SHP77 (cell line): Measurements from ENCODE around the gene ANO7.

Experiments
- DNase-seq, 2 experiments: peaks; one replicate each; lab custom pipeline; 2025; lab: John Stamatoyannopoulos, UW

ANO7 gene

GRCh38 chr2:241188361-241189092 lies at the start of gene ANO7:
Gene ANO7, plus strand, starts transcription at chr2:241188677. Its CDS starts 1,387 bp downstream, at chr2:241190064.
- peak in 1 of 2 experiments; percentile 24 for DNase-seq

- DNase-seq = no peak
These were observed 48.7 kb upstream of the ANO7 start for GRCh38 chr2:241139531-241140444.

- DNase-seq = no peak
These were observed 48.0 kb upstream of the ANO7 start for GRCh38 chr2:241140445-241140840.

- no peak for DNase-seq
These were observed 47.2 kb upstream of the ANO7 start for GRCh38 chr2:241141214-241141770.

- DNase-seq = no peak
These were observed 46.4 kb upstream of the ANO7 start for GRCh38 chr2:241142063-241142462.

GRCh38 chr2:241142593-241142992 lies 45.9 kb upstream of the ANO7 start:
- DNase-seq = no peak

GRCh38 chr2:241146286-241146685 lies 42.2 kb upstream of the ANO7 start:
- DNase-seq = no peak

GRCh38 chr2:241147336-241147735 lies 41.1 kb upstream of the ANO7 start:
- no peak for DNase-seq

- DNase-seq = no peak
These were observed 40.2 kb upstream of the ANO7 start for GRCh38 chr2:241148239-241148638.

GRCh38 chr2:241148891-241149674 lies 39.4 kb upstream of the ANO7 start, which contains the start of gene PASK:
Gene PASK, minus strand, starts transcription at chr2:241149472. Its CDS starts 6,440 bp downstream, at chr2:241143032.
- peak; percentile 97 to 98 for DNase-seq

- no peak for DNase-seq
These were observed 38.9 kb upstream of the ANO7 start for GRCh38 chr2:241149675-241149924.

GRCh38 chr2:241149925-241150659 lies 38.4 kb upstream of the ANO7 start, which contains the start of gene PPP1R7:
Gene PPP1R7, plus strand, starts transcription at chr2:241150467. Its CDS starts 29 bp downstream, at chr2:241150496.
- DNase-seq = peak; percentile 88 to 94

GRCh38 chr2:241150660-241151530 lies 37.6 kb upstream of the ANO7 start:
- DNase-seq = no peak

- DNase-seq = no peak
These were observed 36.4 kb upstream of the ANO7 start for GRCh38 chr2:241151934-241152660.

GRCh38 chr2:241153616-241154015 lies 34.9 kb upstream of the ANO7 start:
- no peak for DNase-seq

GRCh38 chr2:241154915-241155314 lies 33.6 kb upstream of the ANO7 start:
- no peak for DNase-seq

GRCh38 chr2:241155936-241156335 lies 32.5 kb upstream of the ANO7 start:
- DNase-seq = no peak

GRCh38 chr2:241156971-241157441 lies 31.5 kb upstream of the ANO7 start:
- no peak for DNase-seq

- no peak for DNase-seq
These were observed 30.5 kb upstream of the ANO7 start for GRCh38 chr2:241157841-241158545.
